Right lobe of liver (tissue), 4 donors: Measurements from ENCODE around the gene BSND.

Experiments used
- CTCF ChIP-seq, 4 donors: fragments of 200-600 bp in 3 of 4; fragments of 450-650 bp in 1 of 4; IDR thresholded peaks; one replicate each; pipeline versions ENCODE4 v1.5.1 to v1.8.0; 2016 to 2022; ENCODE audit warnings: antibody characterized with exemption in 4 of 4, mild to moderate bottlenecking in 2 of 4
- POLR2A ChIP-seq: fragments of 450-650 bp; IDR thresholded peaks from one replicate; pipeline ENCODE4 v1.6.1; 2017; ENCODE audit warnings: antibody characterized with exemption, mild to moderate bottlenecking
- donor health status: DM: no; HTN: no; CAD: no.
- donor health status: DM: no; HTN: no; CAD: no.
- donor health status: DM: no; HTN: yes; CAD: no.

DNA sequence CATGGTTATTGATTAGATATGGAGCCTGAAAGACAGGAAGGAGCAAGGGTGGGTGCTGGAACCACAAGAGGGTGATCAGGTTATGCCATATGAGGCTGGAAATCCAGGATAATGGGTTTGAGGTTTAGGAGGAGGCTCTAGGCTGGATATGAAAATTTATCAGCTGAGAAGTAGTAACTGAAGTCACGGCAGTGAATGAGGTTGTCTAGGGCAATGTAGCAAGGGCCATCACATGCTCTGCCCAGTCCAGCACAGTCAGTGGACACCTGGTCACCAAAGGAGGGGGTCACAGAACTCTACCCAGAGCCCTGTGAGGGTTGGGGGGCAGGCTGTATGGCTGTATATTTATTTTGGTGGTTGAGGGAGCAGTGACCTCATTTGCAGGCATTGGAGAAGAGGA lies 28.9 kb upstream of the BSND start:
- no peak for TF ChIP-seq CTCF (IDR thresholded peaks at IDR 0.05)
- no peak for TF ChIP-seq POLR2A
